HG03039 (cell line): ENCODE measurements around the gene POMT2.
"Not testable (repeated sequence)": the region's sequence is repeated elsewhere in the genome, so short reads cannot be mapped to it uniquely, and the experiment has no call there.

Source experiments
- ATAC-seq: cut with Tn5 transposase; IDR thresholded peaks from one replicate; pipeline ENCODE4 v1.9.1; 2021; ENCODE audit warnings: mild to moderate bottlenecking, moderate library complexity; ENCODE audit not compliant: unreplicated experiment

POMT2 gene

GRCh38 chr14:77303417-77304156 lies 17.1 kb downstream of the POMT2 start:
- no peak for ATAC-seq

- ATAC-seq = no peak
Observed at GRCh38 chr14:77302926-77303325, 17.8 kb downstream of the POMT2 start.

- no peak for ATAC-seq
Observed at GRCh38 chr14:77301103-77301502, 19.6 kb downstream of the POMT2 start.

GRCh38 chr14:77299771-77300170 lies 20.9 kb downstream of the POMT2 start:
- no peak for ATAC-seq

GRCh38 chr14:77296906-77297305 lies 23.8 kb downstream of the POMT2 start:
- ATAC-seq = no peak

- ATAC-seq = no peak
Observed at GRCh38 chr14:77296155-77296554, 24.5 kb downstream of the POMT2 start.

GRCh38 chr14:77290705-77291104 lies 30.0 kb downstream of the POMT2 start:
- no peak for ATAC-seq

GRCh38 chr14:77286576-77286975 lies 34.1 kb downstream of the POMT2 start:
- no peak for ATAC-seq

GRCh38 chr14:77284466-77284865 lies 36.2 kb downstream of the POMT2 start:
- no peak for ATAC-seq

- no peak for ATAC-seq
Observed at GRCh38 chr14:77284066-77284465, 36.6 kb downstream of the POMT2 start.

- ATAC-seq = no peak
Observed at GRCh38 chr14:77281852-77282410, 38.8 kb downstream of the POMT2 start.

GRCh38 chr14:77280921-77281320 lies 39.8 kb downstream of the POMT2 start:
- not testable (repeated sequence) for ATAC-seq

- no peak for ATAC-seq
Observed at GRCh38 chr14:77279719-77280118, 41.0 kb downstream of the POMT2 start.

GRCh38 chr14:77278461-77279230 lies 42.0 kb downstream of the POMT2 start:
- ATAC-seq = no peak

GRCh38 chr14:77276959-77277358 lies 43.7 kb downstream of the POMT2 start:
- no peak for ATAC-seq

GRCh38 chr14:77276295-77276935 lies 44.3 kb downstream of the POMT2 start:
- ATAC-seq = no peak

- no peak for ATAC-seq
Observed at GRCh38 chr14:77275601-77276017, 45.1 kb downstream of the POMT2 start.

- no peak for ATAC-seq
Observed at GRCh38 chr14:77275041-77275580, 45.6 kb downstream of the POMT2 start.

- no peak for ATAC-seq
Observed at GRCh38 chr14:77273796-77274195, 46.9 kb downstream of the POMT2 start.

GRCh38 chr14:77272261-77272660 lies 48.4 kb downstream of the POMT2 start:
- ATAC-seq = no peak

- no peak for ATAC-seq
Observed at GRCh38 chr14:77271113-77271710, 49.5 kb downstream of the POMT2 start, which contains the start of gene NGB. NGB (minus strand) TSS chr14:77271206; CDS start chr14:77270937, 269 bp downstream.
